ENCODE data around the gene TULP3.

TULP3 gene

GRCh38 chr12:2892246-2892645 lies 1.6 kb downstream of the TULP3 start (continued):
- no peak for TF ChIP-seq GLIS3 (CRISPR knock-in tag; IDR thresholded peaks at IDR 0.05)
- no peak for TF ChIP-seq TSHZ2 (CRISPR knock-in tag; IDR thresholded peaks at IDR 0.05)
- TF ChIP-seq ZNF8 (CRISPR knock-in tag; IDR thresholded peaks at IDR 0.05), result no peak
- no peak for TF ChIP-seq ISL1 (CRISPR knock-in tag; IDR thresholded peaks at IDR 0.05)

GRCh38 chr12:2893007-2893406 lies 2.3 kb downstream of the TULP3 start:
- ATAC-seq, result no peak

GRCh38 chr12:2895051-2895451 lies 4.4 kb downstream of the TULP3 start:
- no peak for ATAC-seq
- no peak for TF ChIP-seq ZNF70 (CRISPR knock-in tag; IDR thresholded peaks at IDR 0.05)
- TF ChIP-seq ZFP3 (CRISPR knock-in tag; IDR thresholded peaks at IDR 0.05), result no peak
- TF ChIP-seq ZC3H10 (CRISPR knock-in tag; IDR thresholded peaks at IDR 0.05), result no peak
- TF ChIP-seq CSRNP3 (CRISPR knock-in tag; IDR thresholded peaks at IDR 0.05), result no peak
- TF ChIP-seq GLIS3 (CRISPR knock-in tag; IDR thresholded peaks at IDR 0.05), result no peak
- no peak for TF ChIP-seq CSDC2 (CRISPR knock-in tag; IDR thresholded peaks at IDR 0.05)
- no peak; the same call in 1 of the 2 replicates for TF ChIP-seq ISL1 (CRISPR knock-in tag; IDR thresholded peaks at IDR 0.05)
- no peak for TF ChIP-seq PPARA (CRISPR knock-in tag; IDR thresholded peaks at IDR 0.05; ENCODE audit: borderline replicate concordance)
- no peak for TF ChIP-seq ESRRG (CRISPR knock-in tag; IDR thresholded peaks at IDR 0.05)
- TF ChIP-seq TCF4 (CRISPR knock-in tag; IDR thresholded peaks at IDR 0.05; ENCODE audit: borderline replicate concordance), result no peak
- no peak for TF ChIP-seq RARB (CRISPR knock-in tag; IDR thresholded peaks at IDR 0.05)

More at GRCh38 chr12:2893007-2893406, 2.3 kb downstream of the TULP3 start:
- TF ChIP-seq TSHZ2 (CRISPR knock-in tag; IDR thresholded peaks at IDR 0.05), result no peak
- TF ChIP-seq ZNF8 (CRISPR knock-in tag; IDR thresholded peaks at IDR 0.05), result no peak
- TF ChIP-seq ZC3H10 (CRISPR knock-in tag; IDR thresholded peaks at IDR 0.05), result no peak
- TF ChIP-seq PPARA (CRISPR knock-in tag; IDR thresholded peaks at IDR 0.05; ENCODE audit: borderline replicate concordance), result no peak
- TF ChIP-seq ZFP30 (CRISPR knock-in tag; IDR thresholded peaks at IDR 0.05), result peak; percentile 92
- TF ChIP-seq GLIS3 (CRISPR knock-in tag; IDR thresholded peaks at IDR 0.05), result no peak
- TF ChIP-seq POU6F1 (CRISPR knock-in tag; IDR thresholded peaks at IDR 0.05; ENCODE audit: borderline replicate concordance, low read depth), result no peak
- no peak for TF ChIP-seq CSRNP3 (CRISPR knock-in tag; IDR thresholded peaks at IDR 0.05)
- TF ChIP-seq CREB5 (CRISPR knock-in tag; IDR thresholded peaks at IDR 0.05; ENCODE audit: low read depth), result no peak

Data from SK-N-SH treated with all-trans-retinoic acid at 6 μM for 48 hours (cell line).